GM12892 (cell line): ENCODE measurements around the gene PEX14.

Source experiments
- POLR2A ChIP-seq: IDR thresholded peaks from 2 replicates; pipeline ENCODE4 v1.6.1; 2011; ENCODE audit warnings: low read depth, low read length, control low read depth
- POLR2AphosphoS5 ChIP-seq: IDR thresholded peaks from 2 replicates; pipeline ENCODE4 v1.6.1; 2011; ENCODE audit warnings: low read depth, low read length, control low read depth

GRCh38 chr1:10529091-10529490, 54.3 kb downstream of the PEX14 start:
- TF ChIP-seq POLR2A (no peak), POLR2AphosphoS5 (no peak)
